HG02981 (cell line): ENCODE data around the gene MRPL16.
"Not testable (repeated sequence)": the region's sequence is repeated elsewhere in the genome, so short reads cannot be mapped to it uniquely, and the experiment has no call there.

Experiments used
- ATAC-seq: cut with Tn5 transposase; IDR thresholded peaks from one replicate; pipeline ENCODE4 v1.9.1; 2021; ENCODE audit warnings: mild to moderate bottlenecking, moderate library complexity; ENCODE audit not compliant: unreplicated experiment

Gene MRPL16

GRCh38 chr11:59810189-59810910, at the start of gene MRPL16:
TSS of gene MRPL16 (minus strand) at chr11:59810778. CDS start at chr11:59810658, 120 bp downstream.
- peak; percentile 98 for ATAC-seq

GRCh38 chr11:59859673-59860072, 49.1 kb upstream of the MRPL16 start:
- ATAC-seq, result no peak

GRCh38 chr11:59857439-59858434, 47.2 kb upstream of the MRPL16 start:
- ATAC-seq, result no peak

- no peak for ATAC-seq
Measured at GRCh38 chr11:59854871-59855270, 44.3 kb upstream of the MRPL16 start.

GRCh38 chr11:59851416-59851815, 40.8 kb upstream of the MRPL16 start:
- ATAC-seq, result not testable (repeated sequence)

GRCh38 chr11:59849551-59849950, 39.0 kb upstream of the MRPL16 start:
- not testable (repeated sequence) for ATAC-seq

- ATAC-seq, result no peak
Measured at GRCh38 chr11:59849129-59849528, 38.6 kb upstream of the MRPL16 start.

GRCh38 chr11:59848439-59848838, 37.9 kb upstream of the MRPL16 start:
- ATAC-seq, result not testable (repeated sequence)

GRCh38 chr11:59847626-59848025, 37.0 kb upstream of the MRPL16 start:
- no peak for ATAC-seq

- no peak for ATAC-seq
Measured at GRCh38 chr11:59846556-59846955, 36.0 kb upstream of the MRPL16 start.

- no peak for ATAC-seq
Measured at GRCh38 chr11:59845399-59845798, 34.8 kb upstream of the MRPL16 start, which contains the start of gene CBLIF. TSS of gene CBLIF (minus strand) at chr11:59845499. CDS start at chr11:59845453, 46 bp downstream.

- ATAC-seq, result no peak
Measured at GRCh38 chr11:59842316-59842715, 31.7 kb upstream of the MRPL16 start.

- ATAC-seq, result no peak
Measured at GRCh38 chr11:59841514-59841913, 30.9 kb upstream of the MRPL16 start.

GRCh38 chr11:59839615-59840014, 29.0 kb upstream of the MRPL16 start:
- ATAC-seq, result no peak

GRCh38 chr11:59833602-59834001, 23.0 kb upstream of the MRPL16 start:
- no peak for ATAC-seq

- ATAC-seq, result no peak
Measured at GRCh38 chr11:59829358-59829757, 18.8 kb upstream of the MRPL16 start.

- peak; percentile 88 for ATAC-seq
Measured at GRCh38 chr11:59822989-59823566, 12.5 kb upstream of the MRPL16 start.

- ATAC-seq, result no peak
Measured at GRCh38 chr11:59818572-59818971, 8.0 kb upstream of the MRPL16 start.

- not testable (repeated sequence) for ATAC-seq
Measured at GRCh38 chr11:59816434-59816833, 5.9 kb upstream of the MRPL16 start.

- no peak for ATAC-seq
Measured at GRCh38 chr11:59815754-59816153, 5.2 kb upstream of the MRPL16 start.

- no peak for ATAC-seq
Measured at GRCh38 chr11:59814021-59814420, 3.4 kb upstream of the MRPL16 start.
